ENCODE data around the gene FBXO21.
A peak's percentile ranks its signal among the peaks of the same experiment; 100 is the strongest.
"Not testable (repeated sequence)": the region's sequence is repeated elsewhere in the genome, so short reads cannot be mapped to it uniquely, and the experiment has no call there.

Gene FBXO21

GRCh38 chr12:117199956-117200744 is 9.9 kb upstream of the FBXO21 start:
- DNase-seq, result not testable (repeated sequence)

- DNase-seq, result not testable (repeated sequence)
Observed at GRCh38 chr12:117196334-117196733, 6.1 kb upstream of the FBXO21 start.

GRCh38 chr12:117195027-117195426 is 4.8 kb upstream of the FBXO21 start:
- DNase-seq, result not testable (repeated sequence)

- DNase-seq, result no peak
Observed at GRCh38 chr12:117193903-117194302, 3.6 kb upstream of the FBXO21 start.

- DNase-seq, result not testable (repeated sequence)
Observed at GRCh38 chr12:117192581-117192980, 2.3 kb upstream of the FBXO21 start.

GRCh38 chr12:117192057-117192456 is 1.8 kb upstream of the FBXO21 start:
- peak; percentile 9 for DNase-seq

- peak; percentile 35 for DNase-seq
Observed at GRCh38 chr12:117189725-117190209, 503 bp downstream of the FBXO21 start.

- peak; percentile 42 for DNase-seq
Observed at GRCh38 chr12:117188961-117189724, 1.1 kb downstream of the FBXO21 start.

- DNase-seq, result no peak
Observed at GRCh38 chr12:117188121-117188665, 2.1 kb downstream of the FBXO21 start.

- DNase-seq, result no peak
Observed at GRCh38 chr12:117187421-117187820, 2.8 kb downstream of the FBXO21 start.

GRCh38 chr12:117182866-117183265 is 7.4 kb downstream of the FBXO21 start:
- DNase-seq, result no peak

GRCh38 chr12:117181468-117181843 is 8.8 kb downstream of the FBXO21 start:
- DNase-seq, result not testable (repeated sequence)

- DNase-seq, result no peak
Observed at GRCh38 chr12:117180758-117181467, 9.4 kb downstream of the FBXO21 start.

GRCh38 chr12:117178745-117179144 is 11.5 kb downstream of the FBXO21 start:
- no peak for DNase-seq

GRCh38 chr12:117178301-117178700 is 12.0 kb downstream of the FBXO21 start:
- no peak for DNase-seq

GRCh38 chr12:117172168-117172567 is 18.1 kb downstream of the FBXO21 start:
- DNase-seq, result no peak

- DNase-seq, result no peak
Observed at GRCh38 chr12:117171499-117172162, 18.6 kb downstream of the FBXO21 start.

- DNase-seq, result no peak
Observed at GRCh38 chr12:117169548-117169947, 20.7 kb downstream of the FBXO21 start.

- no peak for DNase-seq
Observed at GRCh38 chr12:117168976-117169375, 21.3 kb downstream of the FBXO21 start.

GRCh38 chr12:117167769-117168168 is 22.5 kb downstream of the FBXO21 start:
- no peak for DNase-seq

- DNase-seq, result no peak
Observed at GRCh38 chr12:117166107-117166506, 24.2 kb downstream of the FBXO21 start.

- no peak for DNase-seq
Observed at GRCh38 chr12:117165342-117165741, 24.9 kb downstream of the FBXO21 start.

Data from fibroblast of skin of right biceps (primary cell).